SU-DHL-6 (cell line): ENCODE data around the gene EYS.

Experiments
- H2AFZ ChIP-seq: fragments of 200-600 bp; sonication (generic); 2 replicates; pipeline ENCODE4 v1.6.1; 2014; ENCODE audit warnings: low read depth, mild to moderate bottlenecking, moderate library complexity, mixed read lengths, antibody characterized with exemption, low read length; ENCODE audit not compliant: severe bottlenecking
- H3F3A ChIP-seq: fragments of 200-600 bp; shearing (Covaris generic); 2 replicates; pipeline ENCODE4 v1.6.0; 2016; ENCODE audit warnings: antibody characterized with exemption, mild to moderate bottlenecking; ENCODE audit not compliant: insufficient read depth
- H3K27ac ChIP-seq: fragments of 200-600 bp; sonication (generic); 2 replicates; pipeline ENCODE4 v1.5.1; 2016; ENCODE audit warnings: low read depth, mild to moderate bottlenecking, low read length, moderate library complexity, mixed read lengths
- H3K27me3 ChIP-seq: fragments of 200-600 bp; sonication (generic), shearing (Covaris generic); 2 replicates; pipeline ENCODE4 v1.6.0; 2014; ENCODE audit warnings: mild to moderate bottlenecking, low read length
- H3K36me3 ChIP-seq: fragments of 200-600 bp; sonication (generic); 2 replicates; pipeline ENCODE4 v1.6.1; 2014; ENCODE audit warnings: mild to moderate bottlenecking, low read length, mixed read lengths
- H3K4me2 ChIP-seq: fragments of 300-600, 200-600 bp; shearing (Covaris generic), sonication (generic); 2 replicates; pipeline ENCODE4 v1.6.0; 2014; ENCODE audit warnings: low read length, low read depth, mild to moderate bottlenecking; ENCODE audit not compliant: poor library complexity, severe bottlenecking
- H3K4me3 ChIP-seq: fragments of 200-600 bp; sonication (generic); 2 replicates; pipeline ENCODE4 v1.5.1; 2014; ENCODE audit warnings: antibody characterized with exemption, low read length, mild to moderate bottlenecking, mixed read lengths; ENCODE audit not compliant: insufficient read depth, poor library complexity, severe bottlenecking
- H3K79me2 ChIP-seq: fragments of 200-600 bp; sonication (generic); 2 replicates; pipeline ENCODE4 v1.6.1; 2014; ENCODE audit warnings: mild to moderate bottlenecking, low read length, moderate library complexity; ENCODE audit not compliant: insufficient read depth
- H3K9ac ChIP-seq: fragments of 200-600 bp; sonication (generic); 2 replicates; pipeline ENCODE4 v1.7.0; 2014; ENCODE audit warnings: mild to moderate bottlenecking, low read length
- H3K9me2 ChIP-seq: fragments of 200-600 bp; sonication (generic); replicated peaks from 2 replicates; pipeline ENCODE4 v1.6.1; 2014; ENCODE audit warnings: low read length; ENCODE audit not compliant: insufficient read depth
- H3K9me3 ChIP-seq: fragments of 200-600 bp; sonication (generic); 2 replicates; pipeline ENCODE4 v1.6.1; 2014; ENCODE audit warnings: low read length, mixed read lengths; ENCODE audit not compliant: insufficient read depth
- H4K20me1 ChIP-seq: fragments of 200-600 bp; sonication (generic); 2 replicates; pipeline ENCODE4 v1.6.1; 2014; ENCODE audit warnings: low read depth, mild to moderate bottlenecking, antibody characterized with exemption, low read length, moderate library complexity, mixed read lengths
- EZH2phosphoT487 ChIP-seq: fragments of 200-600 bp; sonication (generic), shearing (Covaris generic); conservative IDR thresholded peaks from 2 replicates; pipeline ENCODE4 v1.6.1; 2018; ENCODE audit warnings: mild to moderate bottlenecking, antibody characterized with exemption, low read length, moderate library complexity, mixed read lengths
- TF ChIP-seq, protein P1 (sequence below): fragments of 200-600 bp; sonication (generic); IDR thresholded peaks from one replicate; pipeline ENCODE4 v1.5.1; 2017; ENCODE audit warnings: antibody characterized with exemption, mild to moderate bottlenecking, low read length, moderate library complexity; ENCODE audit not compliant: insufficient read depth, poor library complexity, severe bottlenecking

The EYS gene

GRCh38 chr6:63930848-63931247, 1776.2 kb downstream of the EYS start:
- no peak overlapping the region for H3K4me2 ChIP-seq
- H3K27ac ChIP-seq: no peak overlapping the region
- H2AFZ ChIP-seq: no peak overlapping the region
- no peaks in the 10 kb centered on the region for H3K9me2 ChIP-seq
- H3K9ac ChIP-seq: no peak overlapping the region
- no peaks in the 10 kb centered on the region for H3F3A ChIP-seq
- H3K36me3 ChIP-seq: no peaks in the 10 kb centered on the region
- TF ChIP-seq EZH2phosphoT487: no peak
- TF ChIP-seq, protein P1, sequence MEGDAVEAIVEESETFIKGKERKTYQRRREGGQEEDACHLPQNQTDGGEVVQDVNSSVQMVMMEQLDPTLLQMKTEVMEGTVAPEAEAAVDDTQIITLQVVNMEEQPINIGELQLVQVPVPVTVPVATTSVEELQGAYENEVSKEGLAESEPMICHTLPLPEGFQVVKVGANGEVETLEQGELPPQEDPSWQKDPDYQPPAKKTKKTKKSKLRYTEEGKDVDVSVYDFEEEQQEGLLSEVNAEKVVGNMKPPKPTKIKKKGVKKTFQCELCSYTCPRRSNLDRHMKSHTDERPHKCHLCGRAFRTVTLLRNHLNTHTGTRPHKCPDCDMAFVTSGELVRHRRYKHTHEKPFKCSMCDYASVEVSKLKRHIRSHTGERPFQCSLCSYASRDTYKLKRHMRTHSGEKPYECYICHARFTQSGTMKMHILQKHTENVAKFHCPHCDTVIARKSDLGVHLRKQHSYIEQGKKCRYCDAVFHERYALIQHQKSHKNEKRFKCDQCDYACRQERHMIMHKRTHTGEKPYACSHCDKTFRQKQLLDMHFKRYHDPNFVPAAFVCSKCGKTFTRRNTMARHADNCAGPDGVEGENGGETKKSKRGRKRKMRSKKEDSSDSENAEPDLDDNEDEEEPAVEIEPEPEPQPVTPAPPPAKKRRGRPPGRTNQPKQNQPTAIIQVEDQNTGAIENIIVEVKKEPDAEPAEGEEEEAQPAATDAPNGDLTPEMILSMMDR: no peak
- H3K9me3 ChIP-seq: no peaks in the 10 kb centered on the region
- H3K79me2 ChIP-seq: no peaks in the 10 kb centered on the region
- H4K20me1 ChIP-seq: no peaks in the 10 kb centered on the region
- no peak overlapping the region for H3K4me3 ChIP-seq
- H3K27me3 ChIP-seq: no peaks in the 10 kb centered on the region

DNA sequence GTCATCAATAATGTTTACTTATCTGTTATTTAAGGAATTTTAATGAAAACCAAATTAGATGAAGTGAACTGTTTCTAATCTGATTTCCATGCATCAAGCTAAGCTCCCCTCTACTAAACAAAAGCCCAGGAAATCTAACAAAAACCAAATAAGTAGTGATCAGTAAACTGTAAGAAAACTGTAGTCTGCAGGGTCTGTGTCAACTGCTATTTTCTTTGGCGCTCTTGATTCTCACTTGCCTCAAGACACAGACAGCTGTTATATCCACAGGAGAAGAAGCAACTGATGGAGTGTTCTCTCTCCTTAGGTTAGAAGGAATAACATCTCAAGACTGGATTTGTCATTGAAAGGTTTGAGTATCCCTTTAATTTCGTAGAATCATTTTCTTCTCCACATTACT, 1777.9 kb downstream of the EYS start:
- Histone ChIP-seq H3K9me3 (no peaks in the 10 kb centered on the region), H3K4me2 (no peak overlapping the region), H3K27me3 (no peaks in the 10 kb centered on the region), H2AFZ (no peak overlapping the region), H4K20me1 (no peaks in the 10 kb centered on the region), H3K4me3 (no peak overlapping the region), H3K9ac (no peak overlapping the region), H3K27ac (no peak overlapping the region), H3K79me2 (no peaks in the 10 kb centered on the region), H3K36me3 (no peaks in the 10 kb centered on the region), H3F3A (no peaks in the 10 kb centered on the region), H3K9me2 (no peaks in the 10 kb centered on the region)
- TF ChIP-seq, protein P1: no peak
- no peak for TF ChIP-seq EZH2phosphoT487

DNA sequence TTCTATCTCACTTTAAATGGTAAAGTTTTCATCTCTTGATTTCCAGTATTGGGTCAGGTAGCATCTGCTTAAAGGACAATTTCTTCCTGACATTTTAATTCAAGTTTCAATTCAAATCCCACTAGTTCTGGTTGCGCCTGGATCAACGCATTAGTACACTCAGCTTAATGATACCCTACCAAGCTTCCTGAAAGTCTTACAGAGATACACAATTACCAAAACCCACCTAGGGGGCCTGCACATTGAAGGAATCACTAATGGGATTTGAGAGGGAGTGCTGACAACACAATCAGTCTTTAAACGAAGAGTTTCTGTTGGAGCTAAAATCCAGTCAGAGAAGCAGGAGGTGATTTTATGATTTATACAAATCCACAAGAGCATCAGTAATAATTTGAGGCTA, 1778.4 kb downstream of the EYS start:
- Histone ChIP-seq H3K9me3 (no peaks in the 10 kb centered on the region), H3K27me3 (no peaks in the 10 kb centered on the region), H4K20me1 (no peaks in the 10 kb centered on the region), H3K79me2 (no peaks in the 10 kb centered on the region), H3K9ac (no peak overlapping the region), H3K4me3 (no peak overlapping the region), H3F3A (no peaks in the 10 kb centered on the region), H3K9me2 (no peaks in the 10 kb centered on the region), H2AFZ (no peak overlapping the region), H3K27ac (no peak overlapping the region), H3K36me3 (no peaks in the 10 kb centered on the region), H3K4me2 (no peak overlapping the region)
- TF ChIP-seq EZH2phosphoT487: no peak
- TF ChIP-seq, protein P1: no peak
